ENCODE data around the gene SPG7.
A peak's percentile ranks its signal among the peaks of the same experiment; 100 is the strongest.

SPG7 gene

DNA sequence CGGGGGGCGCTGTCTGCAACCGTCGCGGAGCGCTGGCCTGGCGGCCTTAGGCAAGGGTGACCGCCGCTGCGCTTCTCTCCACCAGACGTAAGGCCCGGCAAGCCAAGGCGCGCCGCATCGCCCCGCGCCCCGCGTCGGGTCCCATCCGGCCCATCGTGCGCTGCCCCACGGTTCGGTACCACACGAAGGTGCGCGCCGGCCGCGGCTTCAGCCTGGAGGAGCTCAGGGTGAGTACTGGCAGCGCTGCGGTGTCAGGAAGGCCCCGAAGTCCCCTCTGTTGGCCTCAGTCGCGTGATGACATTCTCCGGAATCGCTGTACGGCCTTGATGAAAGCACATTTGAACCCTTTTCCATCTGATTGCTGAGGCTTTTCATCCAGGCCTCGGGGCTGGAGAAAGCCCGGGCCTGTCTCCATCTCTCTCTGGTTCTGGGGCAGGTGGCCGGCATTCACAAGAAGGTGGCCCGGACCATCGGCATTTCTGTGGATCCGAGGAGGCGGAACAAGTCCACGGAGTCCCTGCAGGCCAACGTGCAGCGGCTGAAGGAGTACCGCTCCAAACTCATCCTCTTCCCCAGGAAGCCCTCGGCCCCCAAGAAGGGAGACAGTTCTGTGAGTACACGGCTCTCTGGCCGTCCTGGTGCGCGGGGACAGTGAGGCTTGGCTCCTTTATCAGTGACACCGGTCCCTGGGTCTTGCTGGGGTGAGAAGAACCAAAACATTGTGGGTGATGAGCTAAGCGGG is 53.1 kb downstream of the SPG7 start:
- H3K4me3 ChIP-seq (replicated peaks in 1 of 2; ENCODE audit: low read depth in 2 of 2, low read length in 2 of 2) = peak overlapping the region; percentile 69 to 73
- TF ChIP-seq, protein P1, sequence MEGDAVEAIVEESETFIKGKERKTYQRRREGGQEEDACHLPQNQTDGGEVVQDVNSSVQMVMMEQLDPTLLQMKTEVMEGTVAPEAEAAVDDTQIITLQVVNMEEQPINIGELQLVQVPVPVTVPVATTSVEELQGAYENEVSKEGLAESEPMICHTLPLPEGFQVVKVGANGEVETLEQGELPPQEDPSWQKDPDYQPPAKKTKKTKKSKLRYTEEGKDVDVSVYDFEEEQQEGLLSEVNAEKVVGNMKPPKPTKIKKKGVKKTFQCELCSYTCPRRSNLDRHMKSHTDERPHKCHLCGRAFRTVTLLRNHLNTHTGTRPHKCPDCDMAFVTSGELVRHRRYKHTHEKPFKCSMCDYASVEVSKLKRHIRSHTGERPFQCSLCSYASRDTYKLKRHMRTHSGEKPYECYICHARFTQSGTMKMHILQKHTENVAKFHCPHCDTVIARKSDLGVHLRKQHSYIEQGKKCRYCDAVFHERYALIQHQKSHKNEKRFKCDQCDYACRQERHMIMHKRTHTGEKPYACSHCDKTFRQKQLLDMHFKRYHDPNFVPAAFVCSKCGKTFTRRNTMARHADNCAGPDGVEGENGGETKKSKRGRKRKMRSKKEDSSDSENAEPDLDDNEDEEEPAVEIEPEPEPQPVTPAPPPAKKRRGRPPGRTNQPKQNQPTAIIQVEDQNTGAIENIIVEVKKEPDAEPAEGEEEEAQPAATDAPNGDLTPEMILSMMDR (IDR thresholded peaks at IDR 0.05; ENCODE audit: low read depth, low read length) = no peak
- DNase-seq (ENCODE audit: low read depth in 2 of 2) = no peak

DNA sequence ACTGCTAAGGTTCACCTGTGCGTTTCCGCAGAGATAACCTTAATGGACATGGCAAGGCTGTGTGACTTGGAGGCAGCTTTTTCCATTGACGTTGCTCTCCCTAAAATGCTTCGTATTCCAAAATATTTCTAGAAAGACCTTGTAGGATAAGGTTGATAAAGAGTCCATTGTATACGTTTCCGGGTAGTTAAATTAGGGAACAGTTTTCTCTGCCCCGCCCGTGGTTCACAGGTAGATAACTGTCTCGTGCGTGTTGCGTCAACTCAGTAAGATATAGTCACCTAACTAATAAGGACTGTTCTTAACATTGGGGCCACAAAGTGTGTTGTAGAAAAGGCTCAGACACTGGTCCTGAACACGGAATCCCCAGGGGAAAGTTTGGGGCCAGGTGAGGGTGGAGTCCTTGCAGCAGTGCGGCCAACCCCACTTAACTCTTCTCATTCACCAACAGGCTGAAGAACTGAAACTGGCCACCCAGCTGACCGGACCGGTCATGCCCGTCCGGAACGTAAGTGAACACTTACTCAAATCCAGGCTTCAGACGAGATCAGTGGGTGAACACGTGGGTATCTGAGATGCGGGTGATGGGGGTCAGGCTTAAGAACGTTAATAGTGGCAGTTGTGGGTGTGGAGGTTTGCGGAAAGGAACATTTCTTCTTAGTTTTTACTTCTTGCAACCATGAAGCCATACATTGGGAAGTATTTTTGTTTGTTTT is 53.8 kb downstream of the SPG7 start:
- DNase-seq (ENCODE audit: low read depth in 2 of 2) = peak in 1 of 2 donors; percentile 40
- TF ChIP-seq, protein P1 (IDR thresholded peaks at IDR 0.05; ENCODE audit: low read depth, low read length) = no peak
- peak overlapping the region; percentile 69 to 73 for H3K4me3 ChIP-seq (replicated peaks in 1 of 2; ENCODE audit: low read depth in 2 of 2, low read length in 2 of 2)

DNA sequence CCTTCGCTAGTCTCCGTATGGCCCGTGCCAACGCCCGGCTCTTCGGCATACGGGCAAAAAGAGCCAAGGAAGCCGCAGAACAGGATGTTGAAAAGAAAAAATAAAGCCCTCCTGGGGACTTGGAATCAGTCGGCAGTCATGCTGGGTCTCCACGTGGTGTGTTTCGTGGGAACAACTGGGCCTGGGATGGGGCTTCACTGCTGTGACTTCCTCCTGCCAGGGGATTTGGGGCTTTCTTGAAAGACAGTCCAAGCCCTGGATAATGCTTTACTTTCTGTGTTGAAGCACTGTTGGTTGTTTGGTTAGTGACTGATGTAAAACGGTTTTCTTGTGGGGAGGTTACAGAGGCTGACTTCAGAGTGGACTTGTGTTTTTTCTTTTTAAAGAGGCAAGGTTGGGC is 54.7 kb downstream of the SPG7 start:
- TF ChIP-seq, protein P1 (IDR thresholded peaks at IDR 0.05; ENCODE audit: low read depth, low read length) = no peak
- no peak for DNase-seq (ENCODE audit: low read depth in 2 of 2)
- H3K4me3 ChIP-seq (replicated peaks in 1 of 2; ENCODE audit: low read depth in 2 of 2, low read length in 2 of 2) = no peak overlapping the region

DNA sequence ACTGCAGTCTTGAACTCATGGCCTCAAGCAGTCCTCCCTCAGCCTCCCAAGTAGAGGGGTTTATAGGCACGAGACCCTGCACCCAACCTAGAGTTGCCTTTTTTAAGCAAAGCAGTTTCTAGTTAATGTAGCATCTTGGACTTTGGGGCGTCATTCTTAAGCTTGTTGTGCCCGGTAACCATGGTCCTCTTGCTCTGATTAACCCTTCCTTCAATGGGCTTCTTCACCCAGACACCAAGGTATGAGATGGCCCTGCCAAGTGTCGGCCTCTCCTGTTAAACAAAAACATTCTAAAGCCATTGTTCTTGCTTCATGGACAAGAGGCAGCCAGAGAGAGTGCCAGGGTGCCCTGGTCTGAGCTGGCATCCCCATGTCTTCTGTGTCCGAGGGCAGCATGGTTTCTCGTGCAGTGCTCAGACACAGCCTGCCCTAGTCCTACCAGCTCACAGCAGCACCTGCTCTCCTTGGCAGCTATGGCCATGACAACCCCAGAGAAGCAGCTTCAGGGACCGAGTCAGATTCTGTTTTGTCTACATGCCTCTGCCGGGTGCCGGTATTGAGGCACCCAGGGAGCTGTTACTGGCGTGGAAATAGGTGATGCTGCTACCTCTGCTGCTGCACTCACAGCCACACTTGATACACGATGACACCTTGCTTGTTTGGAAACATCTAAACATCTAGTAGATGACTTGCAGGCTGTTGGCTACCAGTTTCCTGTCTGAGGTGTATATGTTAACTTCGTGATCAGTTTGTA is 55.6 kb downstream of the SPG7 start:
- no peak overlapping the region for H3K4me3 ChIP-seq (replicated peaks in 1 of 2; ENCODE audit: low read depth in 2 of 2, low read length in 2 of 2)
- no peak for DNase-seq (ENCODE audit: low read depth in 2 of 2)

DNA sequence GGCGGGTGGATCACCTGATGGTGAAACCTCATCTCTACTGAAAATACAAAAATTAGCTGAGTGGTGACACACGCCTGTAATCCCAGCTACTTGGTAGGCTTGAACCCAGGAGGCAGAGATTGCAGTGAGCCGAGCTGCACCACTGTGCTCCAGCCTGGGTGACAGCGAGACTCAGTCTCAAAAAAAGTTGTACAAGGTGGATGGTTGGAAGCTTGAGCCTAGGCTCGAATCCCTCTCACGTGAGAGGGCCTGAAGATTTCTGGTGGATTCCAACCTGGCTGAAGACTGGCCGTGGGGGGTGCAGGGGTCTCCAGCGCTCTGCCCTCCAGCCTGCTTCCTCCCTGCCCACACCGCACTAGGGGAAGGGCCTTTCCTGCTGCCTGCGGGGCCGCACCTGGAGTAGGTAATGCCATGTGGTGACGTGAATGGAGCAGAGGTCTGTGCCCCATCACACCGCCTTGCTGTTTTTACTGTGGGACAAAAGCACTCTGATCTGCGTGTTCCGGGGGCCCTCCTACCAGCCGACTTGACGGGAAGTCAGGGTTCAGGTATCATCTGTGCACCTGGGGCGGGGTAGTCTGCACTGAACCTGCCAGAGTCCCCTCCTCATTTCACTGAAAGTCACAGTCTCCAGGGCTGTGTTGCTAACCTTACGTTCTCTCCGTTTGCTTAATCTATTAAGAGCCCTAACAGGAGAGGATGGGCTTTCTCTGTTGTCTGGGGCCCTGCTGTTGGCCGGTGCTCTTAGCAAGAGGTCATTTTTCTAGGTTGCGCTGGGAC is 56.5 kb downstream of the SPG7 start:
- no peak overlapping the region for H3K4me3 ChIP-seq (replicated peaks in 1 of 2; ENCODE audit: low read depth in 2 of 2, low read length in 2 of 2)
- no peak for DNase-seq (ENCODE audit: low read depth in 2 of 2)
- TF ChIP-seq, protein P1 (IDR thresholded peaks at IDR 0.05; ENCODE audit: low read depth, low read length) = no peak

More for the DNA sequence above, 55.6 kb downstream of the SPG7 start:
- TF ChIP-seq, protein P1 (IDR thresholded peaks at IDR 0.05; ENCODE audit: low read depth, low read length) = no peak

DNA sequence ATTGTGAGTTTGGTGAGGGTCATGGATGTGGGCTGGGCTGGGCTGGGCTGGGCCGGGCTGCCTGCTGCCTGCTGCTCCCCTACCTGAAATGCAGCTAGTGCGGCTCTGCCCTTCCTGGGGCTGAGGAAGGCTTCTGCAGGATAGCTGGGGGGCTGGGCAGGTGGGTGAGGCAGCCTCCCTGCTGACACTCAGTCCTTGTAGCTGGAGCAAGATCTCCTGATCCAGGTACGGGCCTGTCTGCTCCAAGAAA is 57.0 kb downstream of the SPG7 start:
- H3K4me3 ChIP-seq (replicated peaks in 1 of 2; ENCODE audit: low read depth in 2 of 2, low read length in 2 of 2) = no peak overlapping the region
- TF ChIP-seq, protein P1 (IDR thresholded peaks at IDR 0.05; ENCODE audit: low read depth, low read length) = no peak
- DNase-seq (ENCODE audit: low read depth in 2 of 2) = no peak

Measured in cardiac fibroblast (primary cell).